GM12892 (cell line): ENCODE data around the gene ZNF195. TPM values are rescaled to one million over a fixed set of nuclear protein-coding genes. Genes with fewer than 3 reads are reported as not detected.
"Not testable (repeated sequence)": the region's sequence is repeated elsewhere in the genome, so short reads cannot be mapped to it uniquely, and the experiment has no call there.

Source experiments
- DNase-seq: peaks from one replicate; pipeline ENCODE4 v3.0.0; 2011; ENCODE audit not compliant: insufficient read length
- FAIRE-seq: peaks from 2 replicates; lab custom pipeline; 2011; peaks lifted over from hg19 to GRCh38; lab: Jason Lieb, UNC
- POLR2A ChIP-seq: IDR thresholded peaks from 2 replicates; pipeline ENCODE4 v1.6.1; 2011; ENCODE audit warnings: low read depth, low read length, control low read depth
- POLR2AphosphoS5 ChIP-seq: IDR thresholded peaks from 2 replicates; pipeline ENCODE4 v1.6.1; 2011; ENCODE audit warnings: low read depth, low read length, control low read depth
- TAF1 ChIP-seq: IDR thresholded peaks from 2 replicates; pipeline ENCODE4 v1.6.1; 2011; ENCODE audit warnings: low read depth, mild to moderate bottlenecking, control low read depth, low read length, borderline replicate concordance
- polyA plus RNA-seq: library from polyadenylated mRNA; unstranded; fragments of >200 nt; gene quantifications from one replicate; pipeline ENCODE4 v1.2.1, GENCODE V29; 2012; ENCODE audit warnings: missing spikeins, inconsistent platforms; ENCODE audit not compliant: missing spikeins

Gene ZNF195
- 28.3 TPM for polyA plus RNA-seq

- DNase-seq (peak; percentile 95), FAIRE-seq (peak; percentile 99)
- peak; percentile 92 for TF ChIP-seq TAF1
- peak; percentile 94 for TF ChIP-seq POLR2A
- peak; percentile 92 for TF ChIP-seq POLR2AphosphoS5
These were observed at the start of gene ZNF195 for GRCh38 chr11:3378426-3379423. ZNF195 (minus strand) TSS chr11:3379146; CDS start chr11:3379040, 106 bp downstream.

DNA sequence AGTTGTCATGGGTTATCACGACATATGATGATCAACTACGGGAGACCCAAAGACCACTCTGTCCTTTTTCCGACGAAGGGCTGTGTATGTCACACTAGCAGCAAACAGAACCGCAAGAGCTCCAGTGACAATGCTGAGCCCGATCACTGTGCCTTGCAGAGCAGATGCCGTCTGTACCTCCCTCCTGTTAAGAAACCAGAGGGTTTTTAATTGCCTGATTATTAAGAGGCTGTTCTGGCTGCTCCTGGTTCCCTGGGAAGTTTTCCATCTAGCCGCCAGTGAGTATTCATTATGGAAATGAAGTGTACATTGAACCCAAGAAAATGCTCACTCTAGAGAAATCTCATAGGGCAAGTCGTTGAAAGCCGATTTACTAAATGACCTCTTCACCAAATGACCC lies 49.1 kb upstream of the ZNF195 start:
- not testable (repeated sequence) for FAIRE-seq, DNase-seq

DNA sequence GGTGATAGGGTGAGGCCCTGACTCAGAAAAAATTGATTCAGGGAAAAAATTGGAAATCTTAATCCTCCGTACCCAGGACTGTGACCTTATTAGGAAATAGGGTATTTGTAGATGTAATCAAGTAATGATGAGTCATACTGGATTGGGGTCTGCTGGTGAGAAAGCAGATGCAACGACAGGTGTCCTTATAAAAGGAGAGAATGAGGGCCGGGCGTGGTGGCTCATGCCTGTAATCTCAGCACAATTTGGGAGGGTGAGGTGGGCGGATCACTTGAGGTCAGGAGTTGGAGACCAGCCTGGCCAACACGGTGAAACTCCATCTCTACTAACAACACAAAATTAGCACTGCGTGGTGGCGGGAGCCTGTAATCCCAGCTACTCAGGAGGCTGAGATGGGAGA lies 47.6 kb upstream of the ZNF195 start:
- not testable (repeated sequence) for DNase-seq, FAIRE-seq

GRCh38 chr11:3423928-3424327 lies 45.0 kb upstream of the ZNF195 start:
- DNase-seq, FAIRE-seq: not testable (repeated sequence)

DNA sequence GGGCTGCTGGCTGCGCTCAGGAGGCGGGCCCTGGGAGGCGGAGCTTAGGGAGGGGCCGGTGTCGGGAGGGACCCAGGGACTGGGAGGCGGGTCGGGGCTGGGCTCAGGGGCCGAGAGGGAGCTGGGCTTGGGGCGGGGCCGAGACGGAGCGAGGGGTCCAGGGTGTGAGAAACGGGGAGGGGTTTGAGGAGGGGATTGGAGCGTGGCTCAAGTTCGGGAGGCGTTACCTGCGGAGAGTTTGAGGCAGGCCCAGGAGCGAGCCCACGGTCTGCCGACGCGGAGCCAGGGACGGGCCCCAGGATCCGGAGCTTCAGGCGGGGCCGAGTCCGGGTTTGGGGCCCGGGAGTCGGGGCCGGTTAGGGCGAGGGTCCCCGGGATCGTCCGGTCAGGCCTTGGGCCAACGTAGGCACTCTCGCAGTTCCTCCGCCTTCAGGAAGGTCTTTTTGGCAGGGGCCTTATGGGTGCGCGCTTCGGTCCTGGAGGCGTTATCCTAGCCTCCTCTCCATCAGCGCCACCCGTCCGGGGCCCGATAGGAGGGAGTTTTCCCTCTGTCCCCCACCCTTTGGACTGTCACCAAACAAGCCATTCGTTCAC lies 44.3 kb upstream of the ZNF195 start:
- FAIRE-seq, DNase-seq: not testable (repeated sequence)

- FAIRE-seq (peak; percentile 67), DNase-seq (peak; percentile 58)
These were observed 43.6 kb upstream of the ZNF195 start for GRCh38 chr11:3422380-3423137.

DNA sequence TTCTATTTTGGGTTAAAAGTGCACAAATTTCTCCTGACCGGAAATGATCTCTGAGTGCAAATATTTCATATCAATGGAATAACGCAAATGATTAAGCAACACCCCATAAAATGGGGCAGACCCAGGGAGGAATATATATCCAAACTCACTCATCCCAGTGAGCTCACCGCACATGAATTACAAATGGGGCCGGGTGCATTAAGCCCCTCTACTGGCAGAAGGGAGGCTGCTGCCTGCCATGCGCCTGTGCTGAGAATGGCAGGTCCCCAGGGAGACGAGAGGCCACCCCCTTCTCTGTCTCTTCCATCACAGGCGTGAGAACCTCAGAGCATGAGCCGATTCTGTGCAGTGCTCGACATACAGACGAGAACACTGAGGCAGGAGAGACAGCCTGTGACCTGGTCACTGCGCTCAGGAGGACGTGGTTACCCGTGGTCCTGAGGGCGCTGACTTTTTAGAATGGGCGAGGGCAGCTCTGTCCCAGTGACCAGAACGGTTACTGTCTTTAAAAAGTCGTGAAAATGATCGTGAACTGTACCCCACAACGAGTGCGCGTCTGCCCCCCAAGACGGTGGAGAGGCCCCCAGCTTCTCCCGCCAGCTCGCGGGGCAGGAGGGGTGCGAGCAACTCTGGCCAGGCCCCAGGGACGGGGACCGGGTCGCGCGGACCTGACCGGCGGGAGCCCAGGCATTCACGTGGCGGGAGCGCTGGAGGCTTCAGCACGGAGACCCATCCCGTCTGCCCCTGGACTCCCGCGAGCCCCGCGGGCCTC lies 42.8 kb upstream of the ZNF195 start:
- DNase-seq = not testable (repeated sequence)

DNA sequence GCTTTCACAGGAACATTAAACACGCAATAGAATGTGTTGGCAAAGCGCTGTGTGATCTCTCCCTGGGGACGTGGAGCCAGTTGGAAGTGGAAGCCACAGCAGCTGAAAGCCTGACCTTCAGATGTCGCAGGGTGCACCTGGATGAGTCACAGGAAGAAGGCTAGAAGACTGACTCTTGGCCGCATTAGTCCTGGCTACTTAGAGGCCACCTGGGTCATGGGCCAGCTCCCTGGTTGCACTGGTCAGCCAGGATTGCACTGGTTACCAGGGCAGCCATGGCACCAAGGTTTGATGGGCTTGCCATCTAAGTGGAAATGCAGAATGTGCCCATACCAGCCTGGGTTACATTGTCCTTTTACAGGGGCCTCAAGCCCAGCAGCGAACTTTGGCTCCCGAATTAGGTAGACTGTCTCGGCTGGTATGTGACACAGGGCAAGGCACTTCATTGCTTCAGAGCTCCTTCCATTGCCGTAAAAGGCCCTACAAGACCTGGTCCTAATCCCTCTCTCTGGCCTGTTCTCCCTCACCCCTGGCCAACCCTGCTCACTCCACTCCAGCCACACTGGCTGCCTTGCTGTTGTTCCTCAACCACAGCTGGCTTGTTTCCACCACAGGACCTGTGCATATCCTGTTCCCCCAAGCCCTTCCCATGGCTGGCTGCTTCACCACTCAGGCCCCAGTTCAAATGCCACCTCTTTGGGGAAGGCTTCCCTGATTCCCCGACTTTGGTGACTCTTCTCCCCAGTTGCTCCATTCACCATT lies 41.5 kb upstream of the ZNF195 start:
- FAIRE-seq, DNase-seq: not testable (repeated sequence)

More for the DNA sequence above, 42.8 kb upstream of the ZNF195 start:
- not testable (repeated sequence) for FAIRE-seq

DNA sequence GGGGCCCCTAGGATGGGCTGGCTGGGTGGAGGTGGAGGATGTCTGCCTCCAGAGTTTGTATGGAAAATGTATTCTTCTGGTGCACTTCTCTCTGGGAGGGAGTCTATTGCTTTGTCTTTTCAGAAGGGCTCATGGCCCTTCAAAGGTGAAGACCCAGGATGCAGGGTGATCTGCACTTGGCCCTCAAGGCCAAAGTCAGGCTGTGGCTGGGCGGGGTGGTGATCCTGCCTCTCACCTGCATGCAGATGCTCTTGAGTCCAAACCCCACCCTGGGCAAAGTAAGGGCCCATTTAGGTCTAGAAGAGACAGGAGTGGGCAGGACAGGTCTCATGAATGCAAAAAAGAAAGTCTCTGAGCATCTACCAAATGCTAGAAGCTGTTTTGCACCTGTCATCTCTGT lies 40.5 kb upstream of the ZNF195 start:
- FAIRE-seq, DNase-seq: not testable (repeated sequence)

DNA sequence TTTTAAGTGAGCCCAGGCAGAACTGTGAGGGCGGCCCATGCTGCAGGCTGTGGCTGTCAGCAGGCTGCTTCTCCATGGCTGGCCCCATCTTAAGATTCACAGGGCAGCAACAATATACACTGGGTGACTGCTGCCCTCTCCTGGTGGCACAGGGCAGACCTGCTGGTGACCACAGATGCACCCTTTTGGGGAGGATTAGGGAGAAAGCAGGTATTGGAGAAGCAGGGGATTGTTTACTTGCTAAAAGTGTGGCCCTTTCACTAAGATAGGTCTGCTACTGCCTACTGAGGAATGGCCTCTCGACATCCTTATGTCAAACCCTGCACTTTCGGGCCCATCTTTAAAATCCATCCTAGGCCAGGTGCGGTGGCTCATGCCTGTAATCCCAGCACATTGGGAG lies 38.1 kb upstream of the ZNF195 start:
- not testable (repeated sequence) for FAIRE-seq, DNase-seq

DNA sequence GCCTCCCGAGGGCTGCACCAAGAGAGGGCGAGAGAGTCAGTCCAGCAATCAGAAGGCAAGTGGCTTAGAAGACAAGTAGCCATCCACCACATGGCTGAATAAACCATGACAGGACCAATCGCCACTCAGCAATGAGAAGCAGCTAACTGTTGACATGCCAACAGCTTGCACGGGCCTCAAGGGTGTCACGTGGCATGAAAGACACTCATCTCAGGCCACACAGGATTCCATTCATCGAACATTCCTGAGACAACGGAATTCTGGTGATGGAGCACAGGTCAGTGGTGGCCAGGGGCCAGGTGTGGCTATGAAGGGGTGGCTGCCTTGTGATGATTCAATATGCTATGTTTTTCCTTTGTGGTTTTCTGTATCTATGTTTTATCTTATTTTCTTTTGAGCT lies 36.4 kb upstream of the ZNF195 start:
- FAIRE-seq, DNase-seq: not testable (repeated sequence)

DNA sequence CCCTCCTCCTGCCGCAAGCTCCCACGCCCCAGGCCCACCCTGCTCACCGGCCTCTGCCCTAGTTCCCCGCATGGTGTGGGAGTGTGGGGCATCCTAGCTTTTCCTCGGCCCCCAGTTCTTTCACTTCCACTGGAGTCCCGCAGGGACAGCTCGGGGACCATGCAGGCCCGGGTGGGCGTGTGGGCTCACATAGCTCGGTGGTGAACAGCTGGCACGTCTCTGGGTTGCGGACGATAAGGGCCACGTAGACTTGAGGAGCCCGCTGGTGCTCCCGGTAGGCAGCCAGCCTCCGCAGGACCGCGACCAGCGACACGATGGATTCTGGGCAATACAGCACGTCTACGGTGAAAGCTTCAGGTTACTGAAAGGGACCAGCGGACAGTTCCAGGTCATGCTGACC lies 34.7 kb upstream of the ZNF195 start:
- not testable (repeated sequence) for DNase-seq, FAIRE-seq
